Spleen (tissue), 11 donors: ENCODE results near the gene NR0B2. TPM values are rescaled to one million over a fixed set of nuclear protein-coding genes. Genes with fewer than 3 reads are reported as not detected.
A peak's percentile ranks its signal among the peaks of the same experiment; 100 is the strongest.

Experiments used
- DNase-seq: peaks from one replicate; pipeline ENCODE4 v3.0.0-alpha.2; 2020
- H3K27ac ChIP-seq, 8 donors: fragments of 200-600 bp; sonication (generic) in 7 of 8; 1 replicate in 4 of 8; 2 replicates in 4 of 8; pipeline versions ENCODE4 v1.5.0 to v1.8.0; 2016 to 2021; ENCODE audit warnings: inconsistent platforms in 4 of 8, mild to moderate bottlenecking in 4 of 8, moderate library complexity in 1 of 8
- H3K27me3 ChIP-seq, 7 donors: fragments of 200-600 bp; sonication (generic) in 6 of 7; replicated peaks in 1 of 7; 1 replicate in 4 of 7; 2 replicates in 3 of 7; pipeline versions ENCODE4 v1.5.0 to v1.8.0; 2016 to 2021; ENCODE audit warnings: inconsistent platforms in 3 of 7, mild to moderate bottlenecking in 1 of 7
- H3K36me3 ChIP-seq, 6 donors: fragments of 200-600 bp; sonication (generic) in 5 of 6; 1 replicate in 4 of 6; 2 replicates in 2 of 6; pipeline versions ENCODE4 v1.5.0 to v1.8.0; 2016 to 2021; ENCODE audit warnings: inconsistent platforms in 2 of 6
- H3K4me1 ChIP-seq, 6 donors: fragments of 200-600 bp; sonication (generic) in 5 of 6; 1 replicate in 3 of 6; 2 replicates in 3 of 6; pipeline versions ENCODE4 v1.5.0 to v1.8.0; 2016 to 2021; ENCODE audit warnings: inconsistent platforms in 3 of 6
- H3K4me3 ChIP-seq, 8 donors: fragments of 200-600 bp; sonication (generic) in 7 of 8; 1 replicate in 4 of 8; 2 replicates in 4 of 8; pipeline versions ENCODE4 v1.5.0 to v1.8.0; 2016 to 2021; ENCODE audit warnings: inconsistent platforms in 4 of 8, mild to moderate bottlenecking in 4 of 8, moderate library complexity in 2 of 8
- H3K9me3 ChIP-seq, 8 donors: fragments of 200-600 bp; sonication (generic) in 7 of 8; 1 replicate in 4 of 8; 2 replicates in 4 of 8; pipeline versions ENCODE4 v1.5.0 to v1.8.0; 2016 to 2021; ENCODE audit warnings: inconsistent platforms in 4 of 8
- POLR2A ChIP-seq, 3 donors: fragments of 450-650 bp; IDR thresholded peaks; one replicate each; pipeline ENCODE4 v1.5.1; 2017; ENCODE audit warnings: antibody characterized with exemption in 3 of 3, mild to moderate bottlenecking in 1 of 3
- POLR2AphosphoS5 ChIP-seq, 3 donors: sonication (generic); formaldehyde crosslinking; IDR thresholded peaks; one replicate each; pipeline ENCODE4 v1.5.1; 2017; ENCODE audit warnings: antibody characterized with exemption in 3 of 3
- WGBS, 5 donors: extraction: QIAGEN DNeasy Blood & Tissue Kit in 3 of 5; methylation state at CpG; one replicate each; pipeline versions ENCODE4 v1.1.5 to v1.1.7; 2013 to 2018; 5-methylcytosine and 5-hydroxymethylcytosine counted together
- intact Hi-C: fragments of 100-400 bp; cut with DNase I; formaldehyde crosslinking; loops from one replicate; pipeline ENCODE4 v1.15.0; 2023; ENCODE audit warnings: low total_unique reads
- polyA plus RNA-seq, 3 donors: library from polyadenylated mRNA; stranded (reverse); fragments of 200-250 nt; gene quantifications; one replicate each; pipeline ENCODE4 v1.2.1, GENCODE V29; 2013
- total RNA-seq, 7 donors: library from RNA; depleted of rRNA in 3 of 7; stranded (reverse); fragments of >200 nt in 3 of 7; fragmentation: NEBNext Ultra II Directional in 4 of 7; extraction: Animal tissue kit (Norgen Biotek cat#: 25700) in 4 of 7; gene quantifications; one replicate each; pipeline versions ENCODE4 v1.1.0 to v1.2.1, GENCODE V29; 2016 to 2021
- TF ChIP-seq, protein P1 (sequence below), 11 experiments: fragments of 200-600 bp in 7 of 11; fragments of 450-650 bp in 4 of 11; sonication (generic) in 4 of 11; IDR thresholded peaks in 8 of 11; conservative IDR thresholded peaks in 3 of 11; 1 replicate in 7 of 11; 2 replicates in 4 of 11; pipeline versions ENCODE4 v1.4.0 to v1.8.0; 2016 to 2021; ENCODE audit warnings: antibody characterized with exemption in 11 of 11, inconsistent platforms in 4 of 11, mild to moderate bottlenecking in 1 of 11
- donor health status: healthy with polysubstance abuse.
- donor health status: DM: no; HTN: no; CAD: no; lungs with moderate emphysema.
- donor health status: DM: no; HTN: no; CAD: no.
- donor health status: Bipolar disorder and iron deficiency.
- donor health status: healthy.
- donor health status: DM: no; HTN: no; CAD: no.
- donor health status: DM: yes; HTN: yes; CAD: no.

Gene NR0B2
- total and polyA plus RNA-seq, 10 donors: 0.74 to 27.1 (median 8.1) TPM

DNA sequence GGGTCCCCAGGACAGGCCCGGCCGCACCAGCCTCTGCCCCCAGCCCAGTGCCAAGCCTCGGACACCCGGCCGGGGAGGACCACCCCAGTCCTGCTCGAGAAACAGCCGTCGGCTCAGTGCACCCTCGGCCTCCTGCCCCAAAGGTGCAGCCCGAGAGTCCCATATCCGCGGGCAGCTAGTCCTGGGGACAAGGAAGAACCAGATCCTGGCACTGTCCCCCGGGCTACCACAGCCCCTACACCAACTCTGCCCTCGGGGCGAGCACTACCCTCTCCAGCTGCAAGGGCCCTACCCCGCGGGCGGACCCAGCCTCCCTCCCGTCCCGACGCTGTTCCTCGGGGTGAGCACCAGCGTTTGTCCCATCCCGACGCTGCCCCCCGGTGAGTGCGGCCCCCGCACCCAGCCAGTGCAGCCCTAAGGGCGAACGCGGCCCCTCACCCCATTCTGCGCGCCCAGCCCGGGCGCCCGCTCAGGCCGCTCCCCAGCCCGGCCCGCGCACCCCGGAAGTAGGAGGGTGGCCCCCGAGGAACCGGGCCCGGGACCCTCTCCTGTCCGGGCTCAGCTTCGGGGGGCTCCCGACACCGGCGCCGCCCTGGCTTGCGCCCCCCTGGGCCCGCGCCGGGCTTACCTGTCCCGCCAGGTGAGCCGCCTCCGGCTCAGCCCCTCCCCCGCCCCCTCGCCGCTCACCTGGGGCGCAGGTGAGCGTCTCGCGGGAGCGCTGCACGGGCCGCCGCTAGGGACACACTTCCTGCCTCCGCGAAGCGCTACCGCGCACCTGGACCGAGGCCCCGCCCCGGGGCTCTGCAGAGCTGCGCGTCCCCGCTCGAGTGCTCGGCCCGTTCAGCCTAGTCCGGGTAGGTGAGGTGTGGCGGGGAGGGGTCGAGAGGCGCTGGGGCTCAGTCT is 46.2 kb upstream of the NR0B2 start, which contains the start of gene KDF1:
Gene KDF1 (minus strand): TSS at position 747 of the 903 bp plus-strand sequence. CDS start 8,088 bp downstream, outside the sequence.
- Histone ChIP-seq H3K4me3 (peak within 1 kb of the TSS; percentile 39 to 83 (median 54)), H3K27me3 (peaks cover 0 to 53% (median 25%) of the 10 kb centered on the region in 7 donors), H3K9me3 (peaks cover 0 to 14% (median 6%) of the 10 kb centered on the region in 8 donors), H3K4me1 (peaks cover 0 to 20% (median 17%) of the 10 kb centered on the region in 6 donors), H3K27ac (no peak within 1 kb of the TSS), H3K36me3 (no peaks in the 10 kb centered on the region)
- peak; percentile 90 for DNase-seq
- WGBS, 5 donors: 2 to 3% (median 2%) methylated on average over 12 to 86 of the region's 86 CpGs
- intact Hi-C loops: no loop called here
- TF ChIP-seq, protein P1, sequence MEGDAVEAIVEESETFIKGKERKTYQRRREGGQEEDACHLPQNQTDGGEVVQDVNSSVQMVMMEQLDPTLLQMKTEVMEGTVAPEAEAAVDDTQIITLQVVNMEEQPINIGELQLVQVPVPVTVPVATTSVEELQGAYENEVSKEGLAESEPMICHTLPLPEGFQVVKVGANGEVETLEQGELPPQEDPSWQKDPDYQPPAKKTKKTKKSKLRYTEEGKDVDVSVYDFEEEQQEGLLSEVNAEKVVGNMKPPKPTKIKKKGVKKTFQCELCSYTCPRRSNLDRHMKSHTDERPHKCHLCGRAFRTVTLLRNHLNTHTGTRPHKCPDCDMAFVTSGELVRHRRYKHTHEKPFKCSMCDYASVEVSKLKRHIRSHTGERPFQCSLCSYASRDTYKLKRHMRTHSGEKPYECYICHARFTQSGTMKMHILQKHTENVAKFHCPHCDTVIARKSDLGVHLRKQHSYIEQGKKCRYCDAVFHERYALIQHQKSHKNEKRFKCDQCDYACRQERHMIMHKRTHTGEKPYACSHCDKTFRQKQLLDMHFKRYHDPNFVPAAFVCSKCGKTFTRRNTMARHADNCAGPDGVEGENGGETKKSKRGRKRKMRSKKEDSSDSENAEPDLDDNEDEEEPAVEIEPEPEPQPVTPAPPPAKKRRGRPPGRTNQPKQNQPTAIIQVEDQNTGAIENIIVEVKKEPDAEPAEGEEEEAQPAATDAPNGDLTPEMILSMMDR (IDR thresholded peaks at IDR 0.05 in 8 of 11, conservative IDR thresholded peaks at IDR 0.05 in 3 of 11): peak in 5 of 11 experiments; percentile 7 to 42 (median 29)
- TF ChIP-seq POLR2A (IDR thresholded peaks at IDR 0.05) (no peak), POLR2AphosphoS5 (IDR thresholded peaks at IDR 0.05) (peak in 2 of 3 donors; percentile 31 to 40)

DNA sequence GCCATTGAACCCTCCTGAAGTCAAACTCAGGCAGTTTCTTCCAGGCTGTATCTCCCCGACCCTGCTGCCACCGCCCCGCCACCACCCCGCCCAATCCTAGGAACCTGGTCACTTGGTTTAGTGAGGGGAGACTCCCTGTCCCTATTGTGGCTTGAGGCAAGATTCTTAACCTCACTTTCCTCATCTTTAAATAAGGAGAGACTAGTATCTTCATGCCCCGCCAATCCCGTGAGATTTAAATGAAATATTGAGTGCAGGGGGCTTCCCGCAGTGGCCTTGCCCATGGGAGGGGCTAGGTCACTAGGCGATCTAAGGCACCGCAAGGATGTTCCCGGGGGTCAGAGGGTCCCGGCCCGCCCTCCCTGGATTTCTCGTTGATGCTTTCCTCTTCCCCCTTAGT is 45.5 kb upstream of the NR0B2 start:
- WGBS, 5 donors: 25 to 36% (median 26%) methylated on average over 13 of the region's 13 CpGs
- intact Hi-C loops: no loop called here
- peaks cover 0 to 49% (median 25%) of the 10 kb centered on the region in 7 donors for H3K27me3 ChIP-seq

DNA sequence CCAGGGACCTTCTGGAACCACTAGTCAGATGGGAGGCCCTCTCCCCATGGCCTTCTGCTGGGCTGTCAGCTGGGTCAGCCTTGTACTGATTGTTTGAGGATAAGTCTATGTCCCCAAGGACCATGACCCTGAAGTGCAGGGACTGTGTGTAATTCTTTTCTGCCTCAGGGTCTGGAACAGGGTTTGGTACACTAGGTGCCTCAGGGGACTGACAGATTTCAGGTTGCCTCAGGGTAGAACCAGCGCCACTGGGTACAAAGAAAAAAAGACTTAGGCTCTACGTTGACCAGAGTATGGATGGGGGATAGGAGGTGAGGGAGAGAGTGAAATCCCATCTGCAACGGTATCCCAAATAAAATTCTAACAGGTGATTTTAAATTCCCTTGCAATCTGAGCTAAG is 43.5 kb upstream of the NR0B2 start:
- Histone ChIP-seq H3K4me1 (peaks cover 0 to 20% (median 17%) of the 10 kb centered on the region in 6 donors), H3K9me3 (peaks cover 0 to 14% (median 6%) of the 10 kb centered on the region in 8 donors)
- intact Hi-C loops: no loop called here

More for the DNA sequence above, 45.5 kb upstream of the NR0B2 start:
- Histone ChIP-seq H3K27ac (no peak overlapping the region), H3K4me3 (peak overlapping the region in 5 of 8 donors; percentile 52 to 83 (median 57)), H3K9me3 (peaks cover 0 to 14% (median 6%) of the 10 kb centered on the region in 8 donors), H3K36me3 (no peaks in the 10 kb centered on the region), H3K4me1 (peaks cover 0 to 20% (median 17%) of the 10 kb centered on the region in 6 donors)
- no peak for DNase-seq
- TF ChIP-seq, protein P1 (IDR thresholded peaks at IDR 0.05 in 8 of 11, conservative IDR thresholded peaks at IDR 0.05 in 3 of 11): no peak
- TF ChIP-seq POLR2AphosphoS5 (IDR thresholded peaks at IDR 0.05) (no peak), POLR2A (IDR thresholded peaks at IDR 0.05) (no peak)

More for the DNA sequence above, 43.5 kb upstream of the NR0B2 start:
- no peak for TF ChIP-seq POLR2AphosphoS5 (IDR thresholded peaks at IDR 0.05)
- TF ChIP-seq, protein P1 (IDR thresholded peaks at IDR 0.05 in 8 of 11, conservative IDR thresholded peaks at IDR 0.05 in 3 of 11): no peak
- TF ChIP-seq POLR2A (IDR thresholded peaks at IDR 0.05): no peak
- DNase-seq: no peak
- 82 to 92% (median 90%) methylated on average over 3 of the region's 3 CpGs for WGBS, 5 donors
- Histone ChIP-seq H3K36me3 (no peaks in the 10 kb centered on the region), H3K27ac (no peak overlapping the region), H3K4me3 (no peak overlapping the region), H3K27me3 (peaks cover 0 to 48% (median 25%) of the 10 kb centered on the region in 7 donors)
